Osteoblast (primary cell): ENCODE results near the gene MYLK4. TPM values are rescaled to one million over a fixed set of nuclear protein-coding genes. Genes with fewer than 3 reads are reported as not detected.

Experiments used
- DNase-seq: peaks from one replicate; pipeline ENCODE4 v3.0.0; 2011; ENCODE audit warnings: low spot score, mixed read lengths; ENCODE audit not compliant: insufficient read length; ENCODE audit errors: missing footprints
- H2AFZ ChIP-seq: 2 replicates; pipeline ENCODE4 v1.6.0; 2011; ENCODE audit warnings: mild to moderate bottlenecking, low read length
- H3K27ac ChIP-seq: 2 replicates; pipeline ENCODE4 v1.5.1; 2011; ENCODE audit warnings: mild to moderate bottlenecking, low read depth, low read length, moderate library complexity
- H3K27me3 ChIP-seq: 2 replicates; pipeline ENCODE4 v1.6.0; 2012; ENCODE audit warnings: mild to moderate bottlenecking, control low read depth, inconsistent platforms, low read length, moderate library complexity; ENCODE audit not compliant: insufficient read depth
- H3K36me3 ChIP-seq: 2 replicates; pipeline ENCODE4 v1.5.1; 2011; ENCODE audit warnings: mild to moderate bottlenecking, low read length, control low read depth, moderate library complexity; ENCODE audit not compliant: insufficient read depth
- H3K4me1 ChIP-seq: 2 replicates; pipeline ENCODE4 v1.5.1; 2011; ENCODE audit warnings: mild to moderate bottlenecking, low read length, control low read depth, moderate library complexity; ENCODE audit not compliant: insufficient read depth
- H3K4me2 ChIP-seq: 2 replicates; pipeline ENCODE4 v1.6.0; 2011; ENCODE audit warnings: mild to moderate bottlenecking, low read length; ENCODE audit not compliant: insufficient read depth
- H3K4me3 ChIP-seq: fragments of 200-600 bp; sonication (generic); 3 replicates; pipeline ENCODE4 v1.5.1; 2012; ENCODE audit warnings: mild to moderate bottlenecking, low read length, inconsistent platforms; ENCODE audit not compliant: insufficient read depth
- H3K79me2 ChIP-seq: 2 replicates; pipeline ENCODE4 v1.6.0; 2012; ENCODE audit warnings: mild to moderate bottlenecking, low read length, control low read depth, inconsistent platforms; ENCODE audit not compliant: insufficient read depth
- H3K9me3 ChIP-seq: 2 replicates; pipeline ENCODE4 v1.5.1; 2011; ENCODE audit warnings: low read depth, low read length, control low read depth
- H4K20me1 ChIP-seq: 2 replicates; pipeline ENCODE4 v1.6.0; 2012; ENCODE audit warnings: mild to moderate bottlenecking, low read length, control low read depth; ENCODE audit not compliant: insufficient read depth
- total RNA-seq: library from RNA; depleted of rRNA; stranded (reverse); fragments of >200 nt; gene quantifications from 2 replicates; pipeline ENCODE4 v1.2.3, GENCODE V29; 2012
- TF ChIP-seq, protein P1 (sequence below): IDR thresholded peaks from 2 replicates; pipeline ENCODE4 v1.5.1; 2011; ENCODE audit warnings: mild to moderate bottlenecking, low read depth, low read length, moderate library complexity; ENCODE audit errors: extremely low read depth

The MYLK4 gene
- total RNA-seq, 1 donor, result 0.36 TPM

- Histone ChIP-seq H3K4me1 (no peaks in the 10 kb centered on the region), H3K9me3 (no peaks in the 10 kb centered on the region), H3K36me3 (peaks cover 45% of the 10 kb centered on the region), H3K4me3 (no peak overlapping the region), H3K4me2 (no peak overlapping the region), H2AFZ (no peak overlapping the region), H3K79me2 (peaks cover 71% of the 10 kb centered on the region), H3K27ac (no peak overlapping the region), H4K20me1 (peaks cover 11% of the 10 kb centered on the region), H3K27me3 (no peaks in the 10 kb centered on the region)
- DNase-seq, result no peak
- TF ChIP-seq, protein P1, sequence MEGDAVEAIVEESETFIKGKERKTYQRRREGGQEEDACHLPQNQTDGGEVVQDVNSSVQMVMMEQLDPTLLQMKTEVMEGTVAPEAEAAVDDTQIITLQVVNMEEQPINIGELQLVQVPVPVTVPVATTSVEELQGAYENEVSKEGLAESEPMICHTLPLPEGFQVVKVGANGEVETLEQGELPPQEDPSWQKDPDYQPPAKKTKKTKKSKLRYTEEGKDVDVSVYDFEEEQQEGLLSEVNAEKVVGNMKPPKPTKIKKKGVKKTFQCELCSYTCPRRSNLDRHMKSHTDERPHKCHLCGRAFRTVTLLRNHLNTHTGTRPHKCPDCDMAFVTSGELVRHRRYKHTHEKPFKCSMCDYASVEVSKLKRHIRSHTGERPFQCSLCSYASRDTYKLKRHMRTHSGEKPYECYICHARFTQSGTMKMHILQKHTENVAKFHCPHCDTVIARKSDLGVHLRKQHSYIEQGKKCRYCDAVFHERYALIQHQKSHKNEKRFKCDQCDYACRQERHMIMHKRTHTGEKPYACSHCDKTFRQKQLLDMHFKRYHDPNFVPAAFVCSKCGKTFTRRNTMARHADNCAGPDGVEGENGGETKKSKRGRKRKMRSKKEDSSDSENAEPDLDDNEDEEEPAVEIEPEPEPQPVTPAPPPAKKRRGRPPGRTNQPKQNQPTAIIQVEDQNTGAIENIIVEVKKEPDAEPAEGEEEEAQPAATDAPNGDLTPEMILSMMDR, result no peak
These were observed 32.7 kb upstream of the MYLK4 start for GRCh38 chr6:2783188-2783963.

DNA sequence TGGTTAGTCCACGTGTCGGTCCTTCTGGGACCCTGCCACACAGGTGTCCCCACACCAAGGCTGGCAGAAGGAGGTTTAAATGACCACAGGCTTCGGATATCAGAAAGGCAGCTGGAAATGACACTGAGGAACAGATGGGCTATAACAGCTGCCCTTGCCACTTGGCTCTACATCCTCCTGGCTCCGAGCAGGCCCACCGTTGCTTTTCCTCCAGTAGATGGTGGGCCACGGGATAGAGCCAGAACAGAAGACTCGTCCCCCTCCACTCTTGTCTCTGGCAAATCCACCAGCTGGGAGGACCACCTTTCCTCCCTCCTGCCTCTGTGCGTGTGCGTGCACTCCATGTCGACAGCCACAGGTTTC is 32.1 kb upstream of the MYLK4 start:
- no peak overlapping the region for H2AFZ ChIP-seq
- H3K4me2 ChIP-seq, result no peak overlapping the region
- DNase-seq, result no peak
- no peak overlapping the region for H3K4me3 ChIP-seq
- H3K36me3 ChIP-seq, result peaks cover 43% of the 10 kb centered on the region
- no peaks in the 10 kb centered on the region for H3K9me3 ChIP-seq
- H3K27me3 ChIP-seq, result no peaks in the 10 kb centered on the region
- TF ChIP-seq, protein P1, result no peak
- H3K4me1 ChIP-seq, result no peaks in the 10 kb centered on the region
- H3K27ac ChIP-seq, result no peak overlapping the region
- H3K79me2 ChIP-seq, result peaks cover 74% of the 10 kb centered on the region
- peaks cover 12% of the 10 kb centered on the region for H4K20me1 ChIP-seq

DNA sequence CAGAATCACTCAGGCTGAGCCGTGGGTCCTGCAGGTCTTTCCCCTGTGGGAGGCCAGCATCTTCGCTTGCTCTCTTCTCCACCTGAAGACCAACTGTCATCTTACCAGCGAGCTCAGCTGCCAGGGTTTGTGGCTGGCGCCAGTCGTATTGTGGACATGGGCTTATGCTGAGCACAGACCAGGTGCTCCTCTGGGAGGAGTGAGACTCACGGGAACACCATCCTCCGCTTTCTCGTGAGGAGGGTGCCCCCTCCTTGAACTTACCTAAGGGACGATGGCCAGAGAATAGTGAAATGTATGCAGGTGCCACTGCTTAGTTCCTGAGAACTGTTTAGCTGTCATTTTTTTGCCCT is 31.6 kb upstream of the MYLK4 start:
- H3K4me2 ChIP-seq, result no peak overlapping the region
- DNase-seq, result no peak
- H3K4me3 ChIP-seq, result no peak overlapping the region
- H2AFZ ChIP-seq, result no peak overlapping the region
- peaks cover 16% of the 10 kb centered on the region for H4K20me1 ChIP-seq
- TF ChIP-seq, protein P1, result no peak
- no peaks in the 10 kb centered on the region for H3K27me3 ChIP-seq
- H3K9me3 ChIP-seq, result no peaks in the 10 kb centered on the region
- no peak overlapping the region for H3K27ac ChIP-seq
- peaks cover 40% of the 10 kb centered on the region for H3K36me3 ChIP-seq
- peaks cover 74% of the 10 kb centered on the region for H3K79me2 ChIP-seq
- H3K4me1 ChIP-seq, result no peaks in the 10 kb centered on the region

- H3K27ac ChIP-seq, result no peak overlapping the region
- no peaks in the 10 kb centered on the region for H3K4me1 ChIP-seq
- peaks cover 40% of the 10 kb centered on the region for H3K36me3 ChIP-seq
- H4K20me1 ChIP-seq, result peaks cover 19% of the 10 kb centered on the region
- H3K27me3 ChIP-seq, result no peaks in the 10 kb centered on the region
- H3K4me2 ChIP-seq, result no peak overlapping the region
- peaks cover 77% of the 10 kb centered on the region for H3K79me2 ChIP-seq
- TF ChIP-seq, protein P1, result no peak
- H3K4me3 ChIP-seq, result no peak overlapping the region
- no peak overlapping the region for H2AFZ ChIP-seq
- no peak for DNase-seq
- H3K9me3 ChIP-seq, result no peaks in the 10 kb centered on the region
These were observed 31.1 kb upstream of the MYLK4 start for GRCh38 chr6:2781685-2782355.
